GM19455 (cell line): ENCODE measurements around the gene PSMB8.
"Not testable (repeated sequence)": the region's sequence is repeated elsewhere in the genome, so short reads cannot be mapped to it uniquely, and the experiment has no call there.

Experiments
- ATAC-seq: cut with Tn5 transposase; IDR thresholded peaks from one replicate; pipeline ENCODE4 v1.9.1; 2021; ENCODE audit not compliant: unreplicated experiment

Gene PSMB8

GRCh38 chr6:32843979-32844838 lies at the start of gene PSMB8:
PSMB8 (minus strand) TSS chr6:32844047; CDS start chr6:32843996, 51 bp downstream.
- peak; percentile 56 for ATAC-seq

- no peak for ATAC-seq
Measured at GRCh38 chr6:32890831-32891230, 47.0 kb upstream of the PSMB8 start.

GRCh38 chr6:32889533-32889932 lies 45.7 kb upstream of the PSMB8 start:
- ATAC-seq = no peak

DNA sequence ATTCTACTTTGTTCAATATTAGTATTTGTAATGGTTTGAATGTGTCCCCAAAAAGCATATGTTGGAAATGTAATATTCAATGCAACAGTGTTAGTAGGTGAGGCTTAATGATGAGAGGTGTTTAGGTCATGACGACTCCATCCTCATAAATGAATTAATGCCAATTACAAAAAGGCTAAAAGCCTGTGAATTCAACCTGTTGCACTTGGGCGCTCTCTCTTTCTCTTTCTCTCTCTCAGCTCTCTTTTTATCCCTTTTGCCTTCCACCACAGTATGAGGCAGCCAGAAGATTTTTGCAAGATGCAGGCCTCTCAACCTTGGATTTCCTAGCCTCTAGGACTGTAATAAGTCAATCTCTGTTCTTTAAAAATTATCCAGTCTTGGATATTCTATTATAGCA lies 44.7 kb upstream of the PSMB8 start:
- no peak for ATAC-seq

GRCh38 chr6:32887616-32888015 lies 43.8 kb upstream of the PSMB8 start:
- ATAC-seq = no peak

DNA sequence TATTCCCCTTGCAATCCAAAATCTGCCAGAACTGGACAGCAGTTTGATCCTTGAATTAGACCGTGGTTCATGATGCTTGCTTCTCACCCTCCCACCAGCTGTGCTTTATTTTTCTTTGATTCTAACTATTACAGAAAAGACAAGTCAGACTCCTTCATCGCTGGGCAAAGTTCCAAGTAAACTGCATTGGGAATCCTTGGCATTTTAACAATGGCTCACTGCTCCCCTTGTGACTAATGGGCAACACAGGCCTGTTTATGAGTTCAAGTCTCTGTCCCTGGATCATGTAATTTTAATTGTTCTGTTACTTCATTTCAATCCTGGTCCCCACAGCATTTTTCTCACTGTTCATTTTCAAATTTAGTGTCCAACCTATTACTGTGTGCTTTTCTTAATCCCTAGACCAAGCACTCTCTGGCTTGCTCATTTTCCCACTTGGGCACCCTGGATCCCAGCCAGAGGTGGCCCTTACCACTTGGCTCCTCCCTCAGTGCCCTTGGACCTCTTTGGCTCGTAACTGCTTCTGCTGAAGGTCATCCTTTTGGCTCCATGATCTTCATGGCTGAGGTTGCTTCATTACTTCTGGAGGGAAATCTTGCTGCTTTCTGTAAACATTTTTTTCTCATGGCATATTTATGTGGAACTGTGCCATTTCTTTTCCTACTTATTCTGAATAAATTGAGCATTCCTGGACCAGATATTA lies 43.0 kb upstream of the PSMB8 start:
- no peak for ATAC-seq

DNA sequence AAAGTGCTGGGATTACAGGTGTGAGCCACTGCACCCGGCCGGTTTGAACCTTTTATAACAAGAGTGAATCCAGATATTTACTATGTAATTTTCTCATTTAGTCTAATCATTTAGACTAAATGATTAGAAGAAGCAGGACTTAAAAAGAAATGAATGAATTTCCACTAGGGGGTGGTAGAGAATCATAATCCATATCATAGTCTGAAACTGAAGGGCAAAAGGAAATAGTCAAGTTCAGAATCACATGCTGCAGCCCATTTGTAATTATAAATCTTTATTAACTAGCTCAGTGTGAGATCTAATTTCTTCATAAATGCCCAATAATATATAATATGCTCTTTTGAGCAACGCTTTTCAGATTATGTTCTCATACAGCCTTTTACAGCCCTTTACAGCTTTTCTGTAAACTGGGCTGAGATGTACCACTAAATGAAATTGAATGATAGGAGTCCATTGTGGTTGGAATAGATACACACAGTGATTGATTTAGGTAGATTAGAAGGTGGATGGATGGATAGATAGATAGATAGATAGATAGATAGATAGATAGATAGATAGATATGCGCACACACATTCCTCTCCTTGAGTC lies 41.9 kb upstream of the PSMB8 start:
- ATAC-seq = no peak

DNA sequence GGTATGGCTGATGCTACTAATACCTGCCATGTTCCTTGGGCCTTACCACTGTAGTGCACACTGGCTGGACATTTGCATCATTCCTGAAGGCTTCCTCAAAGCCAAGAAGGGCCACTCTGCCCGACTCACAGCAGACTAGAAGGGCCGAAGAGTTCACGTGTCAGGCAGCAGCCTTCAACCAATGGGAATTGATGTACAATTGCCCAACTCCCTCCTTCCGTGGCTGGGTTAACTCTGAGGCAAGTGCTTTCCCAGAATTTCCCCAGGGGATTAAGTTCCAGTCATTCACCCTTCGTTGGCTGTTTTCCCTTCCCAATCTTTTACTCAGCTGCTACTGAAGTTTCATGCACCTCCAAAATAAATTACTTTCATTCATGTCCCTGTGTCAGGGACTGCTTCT lies 39.9 kb upstream of the PSMB8 start:
- no peak for ATAC-seq

GRCh38 chr6:32882879-32883250 lies 39.0 kb upstream of the PSMB8 start:
- no peak for ATAC-seq

DNA sequence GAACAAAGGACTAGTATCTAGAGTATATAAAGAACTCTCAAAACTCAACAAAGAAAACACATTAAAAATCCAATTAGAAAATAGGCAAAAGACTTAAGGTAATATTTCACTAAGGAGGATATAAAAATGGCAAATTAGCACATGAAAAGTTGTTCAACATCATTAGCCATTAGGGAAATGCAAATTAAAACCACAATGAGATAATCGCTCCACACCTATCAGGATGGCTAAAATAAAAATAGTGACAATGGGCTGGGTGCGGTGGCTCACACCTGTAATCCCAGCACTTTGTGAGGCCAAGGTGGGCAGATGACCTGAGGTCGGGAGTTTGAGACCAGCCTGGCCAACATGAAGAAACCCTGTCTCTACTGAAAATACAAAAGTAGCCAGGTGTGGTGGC lies 37.1 kb upstream of the PSMB8 start:
- not testable (repeated sequence) for ATAC-seq

DNA sequence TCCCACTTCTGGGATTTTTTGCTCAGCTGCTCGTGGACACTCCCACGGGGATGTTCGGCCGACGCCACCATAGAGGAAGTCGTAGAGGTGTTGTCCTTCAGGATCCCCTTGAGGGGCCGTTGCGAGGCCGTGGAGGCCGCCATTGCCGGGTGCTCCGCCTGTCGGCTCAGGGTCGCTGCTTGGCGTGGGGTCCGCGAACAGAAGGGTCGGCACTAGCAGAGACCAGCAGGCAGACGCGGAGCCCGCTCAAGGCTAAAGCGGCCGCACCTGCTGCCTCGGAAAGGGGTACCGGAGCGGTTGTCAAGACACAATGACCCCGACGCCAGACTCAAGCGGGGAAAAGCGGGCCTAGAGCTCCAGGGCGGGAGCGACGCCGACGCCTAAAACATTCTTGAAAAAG lies 35.8 kb upstream of the PSMB8 start:
- ATAC-seq = no peak

- no peak for ATAC-seq
Measured at GRCh38 chr6:32876603-32877002, 32.8 kb upstream of the PSMB8 start.

DNA sequence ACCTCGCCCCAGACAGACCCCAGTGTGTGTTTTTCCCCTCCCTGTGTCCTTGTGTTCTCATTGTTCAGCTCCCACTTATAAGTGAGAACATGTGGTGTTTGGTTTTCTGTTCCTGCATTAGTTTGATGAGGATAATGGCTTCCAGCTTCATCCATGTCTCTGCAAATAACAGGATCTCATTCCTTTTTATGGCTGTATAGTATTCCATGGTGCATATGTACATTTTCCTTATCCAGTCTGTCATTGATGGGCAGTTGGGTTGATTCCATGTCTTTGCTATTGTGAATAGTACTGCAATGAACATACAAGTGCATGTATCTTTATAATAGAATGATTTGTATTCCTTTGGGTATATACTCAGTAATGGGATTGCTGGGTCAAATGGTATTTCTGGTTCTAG lies 30.1 kb upstream of the PSMB8 start:
- ATAC-seq = not testable (repeated sequence)

DNA sequence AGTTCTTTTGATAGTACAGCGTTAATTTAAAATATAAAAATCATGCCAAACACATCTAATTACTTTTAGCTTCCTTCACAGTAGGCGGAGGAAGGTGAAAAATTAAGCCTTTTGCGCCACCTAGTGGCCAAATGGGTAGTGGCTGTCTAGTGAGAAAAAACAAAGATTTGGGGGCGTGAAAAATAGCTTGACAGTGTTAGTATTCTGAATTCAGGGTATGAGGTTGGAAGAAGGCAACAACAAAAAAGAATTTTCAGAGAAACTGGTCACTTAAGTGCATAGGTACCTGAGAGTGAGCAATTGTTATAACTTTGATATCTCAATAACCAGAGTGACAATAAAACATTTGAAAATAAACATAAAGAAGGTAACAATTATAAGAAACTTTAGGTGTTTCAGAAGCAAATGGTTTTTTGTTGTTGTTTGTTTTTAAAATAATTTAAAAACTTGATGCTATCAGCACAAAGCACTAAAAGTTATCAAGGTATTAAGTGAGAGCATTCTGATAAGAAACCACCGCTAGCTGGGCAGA lies 24.5 kb upstream of the PSMB8 start:
- ATAC-seq = no peak

GRCh38 chr6:32867554-32868256 lies 23.9 kb upstream of the PSMB8 start:
- no peak for ATAC-seq

DNA sequence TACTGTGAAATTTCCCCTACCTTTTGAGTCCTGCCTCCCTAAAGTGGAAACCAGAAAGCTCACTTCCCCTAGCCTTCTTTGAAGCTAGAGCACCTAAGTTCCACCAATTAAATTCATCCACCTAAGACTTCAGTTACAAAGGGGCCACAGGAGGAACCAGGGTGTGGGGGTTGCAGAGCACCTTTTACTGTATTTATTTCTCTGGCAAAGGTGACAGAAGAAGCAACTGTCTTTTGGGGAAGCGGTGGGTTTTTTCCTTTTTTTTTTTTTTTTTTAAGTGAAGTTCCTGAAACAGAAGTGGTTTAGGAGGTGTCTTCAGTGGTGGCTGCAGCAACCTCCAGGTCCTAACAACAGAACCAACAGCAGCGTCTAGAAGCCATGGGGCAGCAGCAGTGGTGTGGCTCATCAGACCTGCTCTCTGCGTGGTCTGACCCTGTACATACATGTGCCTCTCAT lies 23.2 kb upstream of the PSMB8 start:
- ATAC-seq = no peak

GRCh38 chr6:32865724-32866443 lies 22.0 kb upstream of the PSMB8 start:
- ATAC-seq = no peak

- ATAC-seq = no peak
Measured at GRCh38 chr6:32862725-32863124, 18.9 kb upstream of the PSMB8 start.

DNA sequence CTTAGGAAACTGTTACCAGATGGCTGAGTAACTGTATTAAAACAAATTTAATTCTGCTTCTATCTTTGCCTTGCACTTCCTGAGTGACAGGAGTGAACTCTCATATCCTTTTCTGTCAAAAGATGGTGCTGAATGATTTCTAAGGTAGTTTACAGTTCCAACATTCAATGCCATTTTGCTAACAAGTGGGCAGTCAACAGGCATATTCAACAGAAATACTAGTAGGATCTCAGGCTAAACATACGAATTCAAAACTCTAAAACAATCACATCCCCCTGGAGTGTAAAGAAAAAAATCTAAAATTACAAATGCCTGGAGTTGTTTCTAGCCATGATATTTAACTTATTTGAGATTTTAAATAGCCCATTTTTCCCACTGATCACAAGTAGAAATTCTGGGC lies 16.8 kb upstream of the PSMB8 start:
- no peak for ATAC-seq

- no peak for ATAC-seq
Measured at GRCh38 chr6:32858194-32858593, 14.3 kb upstream of the PSMB8 start.
